MM.1S (cell line): Measurements from ENCODE around the gene SLC38A7.
"Not testable (repeated sequence)": the region's sequence is repeated elsewhere in the genome, so short reads cannot be mapped to it uniquely, and the experiment has no call there.

Experiments used
- EZH2phosphoT487 ChIP-seq: fragments of 300-600 bp; sonication (generic); IDR thresholded peaks from 2 replicates; pipeline ENCODE4 v1.6.1; 2018; ENCODE audit warnings: antibody characterized with exemption, low read length
- TF ChIP-seq, protein P1 (sequence below): fragments of 300-600 bp; sonication (generic); IDR thresholded peaks from 2 replicates; pipeline ENCODE4 v1.5.1; 2016; ENCODE audit warnings: antibody characterized with exemption, low read length, mixed read lengths

GRCh38 chr16:58637021-58637420 lies 47.5 kb downstream of the SLC38A7 start:
- TF ChIP-seq, protein P1, sequence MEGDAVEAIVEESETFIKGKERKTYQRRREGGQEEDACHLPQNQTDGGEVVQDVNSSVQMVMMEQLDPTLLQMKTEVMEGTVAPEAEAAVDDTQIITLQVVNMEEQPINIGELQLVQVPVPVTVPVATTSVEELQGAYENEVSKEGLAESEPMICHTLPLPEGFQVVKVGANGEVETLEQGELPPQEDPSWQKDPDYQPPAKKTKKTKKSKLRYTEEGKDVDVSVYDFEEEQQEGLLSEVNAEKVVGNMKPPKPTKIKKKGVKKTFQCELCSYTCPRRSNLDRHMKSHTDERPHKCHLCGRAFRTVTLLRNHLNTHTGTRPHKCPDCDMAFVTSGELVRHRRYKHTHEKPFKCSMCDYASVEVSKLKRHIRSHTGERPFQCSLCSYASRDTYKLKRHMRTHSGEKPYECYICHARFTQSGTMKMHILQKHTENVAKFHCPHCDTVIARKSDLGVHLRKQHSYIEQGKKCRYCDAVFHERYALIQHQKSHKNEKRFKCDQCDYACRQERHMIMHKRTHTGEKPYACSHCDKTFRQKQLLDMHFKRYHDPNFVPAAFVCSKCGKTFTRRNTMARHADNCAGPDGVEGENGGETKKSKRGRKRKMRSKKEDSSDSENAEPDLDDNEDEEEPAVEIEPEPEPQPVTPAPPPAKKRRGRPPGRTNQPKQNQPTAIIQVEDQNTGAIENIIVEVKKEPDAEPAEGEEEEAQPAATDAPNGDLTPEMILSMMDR, result not testable (repeated sequence)
- not testable (repeated sequence) for TF ChIP-seq EZH2phosphoT487
